ENCODE results near the gene ZNF436. TPM values are rescaled to one million over a fixed set of nuclear protein-coding genes. Genes with fewer than 3 reads are reported as not detected.

ZNF436 gene
- total RNA-seq, 4 donors from 2014 or later = 12.5 to 125 (median 12.9) TPM

- intact Hi-C loops (cut with DNase I; ENCODE audit: low total_unique reads) = no loop called here
- peak; percentile 99 for DNase-seq
- no peaks in the 10 kb centered on the region for H3K9me3 ChIP-seq
- 0% methylated on average over 51 of the region's 87 CpGs; no CpG with 5 or more reads in 1 of the 2 donors for WGBS, 2 donors (ENCODE audit: low coverage in 1 of 2)
- in situ Hi-C loops (cut with MboI; ENCODE audit: low pct_ligation_motif_present in 1 of 4, low pct_unique_long_range_greater_than_20kb in 1 of 4, low sequenced_read_pairs in 3 of 4) = no loop called here
- no peaks in the 10 kb centered on the region for H3K36me3 ChIP-seq
- TF ChIP-seq POLR2A (IDR thresholded peaks at IDR 0.05) = peak; percentile 85
- TF ChIP-seq CTCF (IDR thresholded peaks at IDR 0.05) = peak in 2 of 5 experiments; percentile 18 to 37
- peak; percentile 64 to 81 (median 78) for TF ChIP-seq POLR2AphosphoS5 (IDR thresholded peaks at IDR 0.05)
- no peak for TF ChIP-seq EP300 (IDR thresholded peaks at IDR 0.05; ENCODE audit: low read depth)
- H3K27ac ChIP-seq = peak within 1 kb of the TSS; percentile 95 to 99 (median 98)
- peak within 1 kb of the TSS; percentile 52 to 93 (median 92) for H3K4me3 ChIP-seq
- H3K27me3 ChIP-seq = no peaks in the 10 kb centered on the region
- H3K4me1 ChIP-seq = peaks cover 31 to 45% (median 37%) of the 10 kb centered on the region in 4 donors
Observed at GRCh38 chr1:23344111-23344986, 25.3 kb downstream of the ZNF436 start, which contains the start of gene HNRNPR. HNRNPR (minus strand) TSS chr1:23344284; CDS start chr1:23341008, 3,276 bp downstream.

- in situ Hi-C loops (cut with MboI; ENCODE audit: low pct_ligation_motif_present in 1 of 4, low pct_unique_long_range_greater_than_20kb in 1 of 4, low sequenced_read_pairs in 3 of 4) = no loop called here
- WGBS, 2 donors (ENCODE audit: low coverage in 1 of 2) = 0% methylated on average over 63 of the region's 66 CpGs; no CpG with 5 or more reads in 1 of the 2 donors
Observed at GRCh38 chr1:23343221-23344110, 26.2 kb downstream of the ZNF436 start.

GRCh38 chr1:23341931-23342692 is 27.5 kb downstream of the ZNF436 start:
- H3K9me3 ChIP-seq = no peaks in the 10 kb centered on the region
- H3K4me1 ChIP-seq = peaks cover 31 to 64% (median 51%) of the 10 kb centered on the region in 4 donors
- in situ Hi-C loops (cut with MboI; ENCODE audit: low pct_ligation_motif_present in 1 of 4, low pct_unique_long_range_greater_than_20kb in 1 of 4, low sequenced_read_pairs in 3 of 4) (no loop called here), intact Hi-C loops (cut with DNase I; ENCODE audit: low total_unique reads) (no loop called here)
- H3K36me3 ChIP-seq = peaks cover 0 to 11% (median 3%) of the 10 kb centered on the region in 4 donors
- no peak for TF ChIP-seq POLR2AphosphoS5 (IDR thresholded peaks at IDR 0.05)
- TF ChIP-seq EP300 (IDR thresholded peaks at IDR 0.05; ENCODE audit: low read depth) = no peak
- DNase-seq = no peak
- H3K27ac ChIP-seq = peak overlapping the region; percentile 95 to 99 (median 98)
- peak overlapping the region in 3 of 4 donors; percentile 92 to 93 (median 93) for H3K4me3 ChIP-seq
- no peaks in the 10 kb centered on the region for H3K27me3 ChIP-seq
- WGBS, 2 donors (ENCODE audit: low coverage in 1 of 2) = 3 to 7% methylated on average over 8 to 10 of the region's 10 CpGs

More at GRCh38 chr1:23343221-23344110, 26.2 kb downstream of the ZNF436 start:
- no peak for TF ChIP-seq POLR2A (IDR thresholded peaks at IDR 0.05)
- TF ChIP-seq POLR2AphosphoS5 (IDR thresholded peaks at IDR 0.05) = no peak
- TF ChIP-seq CTCF (IDR thresholded peaks at IDR 0.05) = no peak
- TF ChIP-seq EP300 (IDR thresholded peaks at IDR 0.05; ENCODE audit: low read depth) = no peak
- no peaks in the 10 kb centered on the region for H3K9me3 ChIP-seq
- H3K36me3 ChIP-seq = no peaks in the 10 kb centered on the region
- H3K4me1 ChIP-seq = peaks cover 31 to 54% (median 45%) of the 10 kb centered on the region in 4 donors
- H3K27me3 ChIP-seq = no peaks in the 10 kb centered on the region
- peak overlapping the region; percentile 52 to 93 (median 92) for H3K4me3 ChIP-seq
- intact Hi-C loops (cut with DNase I; ENCODE audit: low total_unique reads) = no loop called here
- peak; percentile 28 for DNase-seq
- peak overlapping the region; percentile 95 to 99 (median 98) for H3K27ac ChIP-seq

- no peak for DNase-seq
- intact Hi-C loops (cut with DNase I; ENCODE audit: low total_unique reads) = no loop called here
- Histone ChIP-seq H3K27me3 (no peaks in the 10 kb centered on the region), H3K4me1 (peaks cover 31 to 57% (median 48%) of the 10 kb centered on the region in 4 donors), H3K36me3 (peaks cover 0 to 30% (median 12%) of the 10 kb centered on the region in 4 donors), H3K27ac (no peak overlapping the region), H3K4me3 (no peak overlapping the region), H3K9me3 (no peaks in the 10 kb centered on the region)
- 58 to 61% methylated on average over 4 of the region's 4 CpGs for WGBS, 2 donors (ENCODE audit: low coverage in 1 of 2)
- in situ Hi-C loops (cut with MboI; ENCODE audit: low pct_ligation_motif_present in 1 of 4, low pct_unique_long_range_greater_than_20kb in 1 of 4, low sequenced_read_pairs in 3 of 4) = no loop called here
- no peak for TF ChIP-seq EP300 (IDR thresholded peaks at IDR 0.05; ENCODE audit: low read depth)
- TF ChIP-seq CTCF (IDR thresholded peaks at IDR 0.05) = no peak
- no peak for TF ChIP-seq POLR2A (IDR thresholded peaks at IDR 0.05)
- TF ChIP-seq POLR2AphosphoS5 (IDR thresholded peaks at IDR 0.05) = no peak
Observed at GRCh38 chr1:23339632-23340031, 30.0 kb downstream of the ZNF436 start.

All from transverse colon (tissue), 4 donors.